Fibroblast of skin of left quadriceps (primary cell): Measurements from ENCODE around the gene SAV1.

Source experiments
- DNase-seq, 2 experiments: peaks; one replicate each; pipeline ENCODE4 v3.0.0-alpha.2; 2013; ENCODE audit warnings: low read depth in 2 of 2

The SAV1 gene

DNA sequence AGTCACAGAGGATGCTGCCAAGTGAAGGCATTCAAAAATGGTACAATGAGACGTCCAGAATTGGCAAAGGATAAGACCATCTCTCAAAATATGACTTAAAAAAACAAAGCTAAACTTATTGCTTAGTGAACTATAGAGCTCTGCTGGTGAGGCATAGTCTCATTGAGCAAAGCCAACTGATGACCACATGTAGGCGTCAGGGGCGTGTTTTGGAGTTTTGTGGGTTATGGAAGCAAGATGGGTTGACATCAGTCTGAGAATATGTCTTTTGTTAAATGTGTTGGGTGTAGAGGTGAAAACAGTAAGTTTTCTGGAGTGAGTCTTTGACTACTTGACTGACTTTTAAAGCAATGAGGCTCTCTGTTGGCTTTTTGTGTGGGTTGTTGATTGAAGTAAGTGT, 60.9 kb downstream of the SAV1 start:
- peak; percentile 22 to 37 for DNase-seq

DNA sequence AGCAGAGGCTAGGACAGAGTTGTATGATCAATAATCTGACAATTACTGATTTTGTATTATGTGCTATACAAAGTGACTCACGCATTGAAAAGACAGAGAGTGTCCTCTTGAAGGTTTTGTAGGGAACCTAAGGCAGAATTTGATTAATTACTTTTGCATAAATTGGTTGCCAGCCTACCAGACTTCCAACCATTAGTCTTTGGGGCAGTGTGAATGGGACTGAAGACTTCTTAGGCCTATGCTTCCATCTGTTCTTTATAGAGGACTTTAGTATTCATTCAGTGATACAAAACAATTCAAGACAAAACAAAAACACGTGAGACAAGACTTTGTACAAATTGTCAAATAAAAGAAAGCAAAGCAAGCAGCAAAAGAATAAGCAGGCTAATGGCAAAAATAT, 61.6 kb downstream of the SAV1 start:
- DNase-seq: no peak

DNA sequence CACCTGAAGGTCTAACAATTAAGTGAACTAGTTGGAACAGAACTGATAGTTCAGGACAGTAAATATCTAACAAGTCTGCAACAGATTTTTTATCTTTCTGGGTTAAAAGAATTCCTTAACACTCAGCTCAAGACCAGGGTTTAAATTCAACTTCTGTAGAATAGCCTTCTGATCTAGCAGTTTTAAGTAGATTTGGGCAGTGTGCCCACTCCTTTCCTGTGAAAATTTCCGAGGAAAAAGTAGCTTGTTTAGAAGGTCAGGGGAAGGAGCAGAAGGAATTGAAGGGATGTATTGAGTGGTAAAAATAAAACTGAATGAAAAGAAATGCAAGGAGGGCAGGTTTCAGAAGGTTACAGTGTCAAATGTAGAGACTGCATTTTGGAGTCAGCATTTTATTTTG, 62.3 kb downstream of the SAV1 start:
- DNase-seq: peak; percentile 15 to 25

DNA sequence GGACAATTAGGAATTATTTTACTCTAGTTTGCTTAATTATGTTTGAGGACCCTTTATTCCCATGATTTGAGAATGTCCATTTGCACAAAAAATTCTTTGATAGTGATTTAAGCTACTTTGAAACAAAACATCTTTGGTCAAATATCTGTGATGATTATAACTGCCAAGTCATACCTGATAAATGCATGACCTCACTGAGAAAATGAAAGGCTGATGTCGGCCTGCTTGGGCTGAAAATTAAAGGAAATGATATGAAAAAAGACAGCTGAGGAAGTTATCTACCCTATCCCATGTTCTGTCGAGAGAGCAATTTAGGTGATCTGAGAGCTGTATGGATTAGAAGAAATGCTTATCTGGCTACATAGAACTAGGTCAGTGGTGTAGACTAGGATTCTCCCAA, 64.5 kb downstream of the SAV1 start:
- no peak for DNase-seq

DNA sequence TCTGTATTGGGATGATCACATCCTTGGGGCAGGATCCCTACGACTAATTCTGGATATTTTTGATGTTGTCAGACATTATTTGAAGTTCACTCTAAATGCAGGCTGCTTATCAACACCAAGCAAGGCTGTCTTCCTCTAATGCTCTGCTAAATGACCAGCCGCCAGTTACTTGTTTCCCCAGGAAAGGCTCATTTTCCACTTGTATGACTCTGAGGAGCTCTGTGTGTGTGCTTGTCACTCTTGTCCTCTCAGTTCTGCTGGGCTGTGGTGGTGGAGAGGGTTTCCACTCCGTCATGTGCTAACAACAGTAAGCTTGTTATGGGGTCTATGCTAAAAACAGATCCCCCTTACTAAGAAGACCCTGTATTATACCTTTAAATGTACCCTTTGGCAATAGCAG, 66.1 kb downstream of the SAV1 start:
- no peak for DNase-seq

GRCh38 chr14:50601394-50601793, 66.7 kb downstream of the SAV1 start:
- DNase-seq: no peak

DNA sequence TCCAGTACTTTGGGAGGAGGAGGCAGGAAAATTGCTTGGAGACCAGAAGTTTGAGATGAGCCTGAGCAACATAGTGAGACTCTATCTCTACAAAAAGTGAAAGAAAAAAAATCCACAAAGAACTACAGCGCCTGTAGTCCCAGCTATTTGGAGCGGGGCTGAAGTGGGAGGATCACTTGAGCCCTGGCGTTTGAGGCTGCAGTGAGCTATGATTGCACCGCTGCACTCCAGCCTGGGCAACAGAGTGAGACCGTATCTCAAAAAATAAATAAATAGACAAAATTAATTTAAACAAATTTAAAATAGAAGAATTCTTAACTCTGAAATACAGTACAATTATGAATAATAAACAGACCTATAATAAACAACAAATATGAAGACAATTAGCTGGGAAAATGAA, 67.3 kb downstream of the SAV1 start:
- DNase-seq: no peak

DNA sequence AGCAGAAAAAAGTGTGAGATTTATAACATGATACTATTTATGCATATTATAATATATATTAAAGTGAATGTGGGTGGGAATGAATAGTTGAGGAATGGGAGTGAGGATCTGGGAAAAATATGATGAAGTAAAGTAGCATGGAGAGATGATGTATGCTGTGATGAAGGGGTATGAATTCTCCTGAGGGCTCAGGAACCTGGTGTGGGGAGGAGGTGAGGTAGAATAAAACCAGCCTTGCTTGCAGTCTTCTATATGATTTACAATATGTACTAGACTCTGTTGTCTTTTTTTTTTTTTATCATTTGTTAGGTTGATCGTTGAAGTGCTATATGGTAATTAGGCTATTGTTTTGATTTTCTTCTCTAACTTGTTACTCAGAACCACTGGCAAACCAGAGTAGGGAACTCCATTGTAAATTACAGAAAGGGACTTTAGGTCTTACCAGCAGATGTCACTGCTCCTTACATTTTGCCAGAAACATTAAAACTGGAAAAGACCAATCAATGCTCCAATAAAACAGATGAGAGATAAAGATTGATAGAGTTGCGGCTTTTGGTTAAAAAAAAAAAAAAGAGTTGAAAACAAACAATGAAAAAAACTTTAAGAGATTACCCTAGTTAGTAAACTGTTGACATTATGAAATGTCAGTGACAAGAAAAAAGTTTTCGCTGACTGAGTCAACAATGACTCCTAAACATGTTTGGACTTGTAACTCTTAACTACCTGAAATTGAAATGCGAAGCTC, 68.2 kb downstream of the SAV1 start:
- DNase-seq: peak; percentile 32 to 35

DNA sequence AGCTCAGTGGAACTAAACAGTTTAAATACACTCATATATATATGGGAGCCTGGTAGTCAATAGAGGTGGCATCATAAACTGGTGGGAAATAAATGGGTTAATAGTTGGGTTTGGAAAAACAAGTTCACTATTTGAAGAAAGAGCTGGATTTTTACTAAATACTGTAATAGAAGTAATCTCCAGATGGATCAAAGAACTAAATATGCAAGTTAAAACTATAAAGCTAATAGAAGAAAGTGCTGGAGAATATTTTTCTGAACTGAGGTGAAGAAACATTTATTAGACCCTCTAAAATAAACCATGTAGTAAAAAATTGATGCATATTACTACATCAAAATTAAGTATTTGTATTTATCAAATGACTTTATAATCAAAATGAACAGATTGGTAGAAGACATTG, 69.3 kb downstream of the SAV1 start:
- no peak for DNase-seq

DNA sequence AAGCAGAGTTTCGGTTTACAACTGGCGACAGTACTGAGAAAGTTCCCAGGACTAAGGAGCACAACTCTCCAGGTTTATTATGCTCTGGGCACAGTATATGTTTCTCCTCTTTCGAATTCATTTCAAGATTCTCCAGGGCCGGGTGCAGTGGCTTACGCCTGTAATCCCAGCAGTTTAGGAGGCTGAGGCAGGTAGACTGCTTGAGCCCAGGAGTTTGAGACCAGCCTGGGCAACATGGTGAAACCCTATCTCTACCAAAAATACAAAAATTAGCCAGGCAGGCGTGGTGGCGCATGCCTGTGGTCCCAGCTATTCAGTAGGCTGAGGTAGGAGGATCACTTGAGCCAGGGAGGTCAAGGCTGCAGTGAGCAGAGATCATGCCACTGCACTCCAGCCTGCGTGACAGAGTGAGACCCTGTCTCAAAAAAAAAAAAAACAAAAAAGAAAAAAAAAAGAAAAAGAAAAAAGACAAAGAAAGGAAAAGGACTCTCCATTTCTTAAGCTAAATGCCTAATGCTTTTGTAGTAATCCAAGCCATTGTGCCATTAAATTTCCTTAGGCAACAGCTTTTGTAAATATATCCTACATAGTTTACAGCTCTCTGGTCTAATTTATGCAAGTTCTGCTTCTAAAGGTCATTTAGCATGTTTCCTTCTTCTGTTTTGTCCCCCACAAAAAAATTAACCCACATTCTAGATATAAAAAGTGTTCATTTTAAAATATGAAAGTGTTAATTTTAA, 73.4 kb downstream of the SAV1 start:
- no peak for DNase-seq

- no peak for DNase-seq
Measured at GRCh38 chr14:50590464-50590863, 77.6 kb downstream of the SAV1 start.
